HUDEP-2 (cell line): Measurements from ENCODE around the gene PDC.
"Not testable (repeated sequence)": the region's sequence is repeated elsewhere in the genome, so short reads cannot be mapped to it uniquely, and the experiment has no call there.

Source experiments
- DNase-seq, 76 experiments: peaks; one replicate each; lab custom pipeline; 2025; ENCODE audit not compliant: unreplicated experiment in 76 of 76; lab: John Stamatoyannopoulos, UW

PDC gene

GRCh38 chr1:186404454-186405051 lies 56.4 kb downstream of the PDC start:
- peak in 30 of 76 experiments; percentile 6 to 61 (median 26) for DNase-seq

- no peak for DNase-seq
Observed at GRCh38 chr1:186403632-186404031, 57.3 kb downstream of the PDC start.

DNA sequence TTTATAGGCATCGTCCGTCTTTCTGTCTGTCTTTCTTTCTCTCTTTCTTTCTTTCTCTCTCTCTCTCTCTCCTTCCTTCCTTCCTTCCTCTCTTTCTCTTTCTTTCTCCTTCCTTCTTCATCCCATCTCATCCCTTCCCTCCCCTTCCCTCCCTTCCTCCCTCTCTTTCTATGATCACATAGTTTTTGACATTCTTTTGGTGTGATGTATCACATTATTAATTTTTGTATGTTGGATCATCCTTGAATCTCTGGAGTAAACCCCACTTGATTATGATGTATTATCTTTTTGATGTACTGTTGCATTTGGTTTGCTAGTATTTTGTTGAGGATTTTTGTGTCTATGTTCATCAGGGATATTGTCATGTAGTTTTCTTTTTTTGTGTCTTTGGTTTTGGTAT lies 59.5 kb downstream of the PDC start:
- not testable (repeated sequence) for DNase-seq
